Astrocyte (in vitro differentiated cells and primary cell): ENCODE data around the gene RAB36.

Source experiments
- CTCF ChIP-seq: IDR thresholded peaks from 2 replicates; pipeline ENCODE4 v1.5.1; 2011; ENCODE audit warnings: low read depth, mild to moderate bottlenecking, inconsistent platforms, low read length, moderate library complexity; ENCODE audit not compliant: insufficient read depth
- EZH2 ChIP-seq: IDR thresholded peaks from 2 replicates; pipeline ENCODE4 v1.6.1; 2012; ENCODE audit warnings: mild to moderate bottlenecking, low read length, inconsistent platforms; ENCODE audit not compliant: insufficient read depth

GRCh38 chr22:23101524-23101923, 43.8 kb upstream of the RAB36 start:
- TF ChIP-seq CTCF: no peak
- TF ChIP-seq EZH2: no peak
